ENCODE results near the gene NCKAP1.

- TF ChIP-seq FOXA1 (IDR thresholded peaks at IDR 0.05) (no peak), BHLHE40 (IDR thresholded peaks at IDR 0.05; ENCODE audit: borderline replicate concordance) (no peak), LEF1 (IDR thresholded peaks at IDR 0.05; ENCODE audit: borderline replicate concordance) (no peak)
Observed at GRCh38 chr2:183025993-183026392, 12.3 kb downstream of the NCKAP1 start.
